AG08395 (cell line): ENCODE data around the gene CHRNA4.
"Not testable (repeated sequence)": the region's sequence is repeated elsewhere in the genome, so short reads cannot be mapped to it uniquely, and the experiment has no call there.

ENCODE experiments used
- DNase-seq: peaks from one replicate; pipeline ENCODE4 v3.0.0; 2012; ENCODE audit warnings: mixed read lengths, low spot score

CHRNA4 gene

DNA sequence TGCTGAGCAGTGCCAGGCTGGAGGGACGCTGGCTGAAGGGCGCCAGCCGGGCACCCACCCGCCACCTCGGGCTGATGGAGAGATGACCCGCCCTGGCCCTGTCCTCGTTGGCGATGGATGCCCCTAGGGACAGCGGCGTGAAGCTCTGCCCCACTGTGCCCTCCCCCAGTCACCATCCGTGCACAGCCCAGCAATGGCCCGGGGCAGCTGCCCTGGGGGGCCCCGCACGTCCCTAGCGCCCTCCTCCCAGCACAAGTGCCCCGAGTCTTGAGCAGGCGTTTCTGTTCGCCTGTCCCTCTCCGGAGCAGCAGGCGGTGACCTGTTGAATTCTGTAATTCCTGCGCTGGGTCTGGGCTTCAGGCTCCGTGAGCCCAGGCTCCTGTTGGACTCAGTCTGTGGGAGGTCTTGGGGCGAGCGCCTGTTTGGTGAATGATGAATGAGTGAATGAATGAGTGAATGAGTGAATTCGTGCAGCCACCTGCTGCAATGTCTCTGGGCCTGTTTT, 36.8 kb upstream of the CHRNA4 start:
- no peak for DNase-seq

DNA sequence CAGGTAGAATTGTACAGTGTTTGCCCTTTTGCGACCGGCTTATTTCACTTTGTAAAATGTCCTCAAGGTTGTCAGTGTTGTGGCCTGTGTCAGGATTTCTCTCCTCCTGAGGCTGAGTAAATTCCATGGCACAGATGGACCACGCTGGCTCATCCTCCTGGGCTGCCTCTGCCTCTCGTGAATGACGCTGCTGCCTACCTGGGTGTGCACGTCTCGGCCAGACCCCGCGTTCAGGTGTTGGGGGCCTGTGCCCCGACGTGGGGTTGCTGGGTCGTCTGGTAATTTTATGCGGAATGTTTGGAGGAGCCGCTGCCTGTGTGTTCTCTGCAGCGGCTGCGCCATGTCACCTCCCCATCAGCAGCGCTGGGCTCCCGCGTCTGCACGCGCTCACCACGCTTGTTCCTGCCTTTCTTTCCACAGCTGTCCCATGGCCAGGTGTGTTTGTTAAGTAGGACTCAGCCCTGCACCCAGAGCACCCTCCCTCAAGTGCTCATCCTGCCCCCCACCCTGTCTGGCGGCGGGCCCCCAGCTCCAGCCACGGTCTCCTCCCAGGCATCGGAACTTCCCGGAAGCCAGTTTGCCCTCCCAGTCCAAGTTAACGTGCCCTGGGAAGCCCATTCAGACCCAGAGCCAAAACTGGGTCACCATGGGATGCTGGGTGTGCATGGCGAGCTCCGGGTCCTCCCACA, 36.1 kb upstream of the CHRNA4 start:
- DNase-seq = no peak

DNA sequence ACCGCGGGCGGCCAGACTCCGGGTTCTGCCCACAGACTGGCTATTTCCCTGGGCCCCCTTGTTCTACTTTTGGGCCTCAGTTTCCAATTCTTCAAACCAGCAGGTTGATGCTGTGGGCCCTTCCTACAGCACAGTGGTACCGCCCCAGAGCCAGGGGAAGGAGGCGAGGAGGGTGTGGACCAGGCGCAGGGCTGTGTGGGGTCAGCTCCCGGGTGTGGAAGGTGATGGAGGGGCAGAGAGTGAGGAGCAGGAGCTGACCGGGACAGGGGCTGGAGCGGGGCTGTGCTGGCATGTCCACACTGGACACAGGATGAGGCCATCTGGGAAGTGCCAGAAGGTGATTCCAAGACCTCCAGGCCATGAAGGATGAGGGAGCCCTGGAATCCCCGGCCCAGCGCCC, 35.2 kb upstream of the CHRNA4 start:
- no peak for DNase-seq

DNA sequence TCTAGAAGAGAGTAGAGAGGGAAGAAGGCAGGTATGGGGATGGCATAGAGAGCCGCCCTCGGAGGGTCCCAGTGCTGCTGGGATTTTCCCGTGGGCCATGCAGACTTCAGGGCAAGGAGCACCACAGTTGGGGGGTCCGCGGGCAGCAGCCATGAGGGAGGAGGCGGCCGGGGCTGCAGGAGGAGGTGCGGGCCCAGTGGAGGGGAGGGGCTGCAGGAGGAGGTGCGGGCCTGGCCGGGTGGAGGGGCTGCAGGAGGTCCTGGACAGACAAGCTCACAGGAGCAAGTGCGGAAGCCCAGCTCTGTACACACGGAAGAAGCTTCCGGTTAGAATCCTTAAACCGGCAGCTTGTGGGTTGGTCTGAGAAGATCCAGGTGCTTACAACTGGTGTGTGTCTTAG, 34.6 kb upstream of the CHRNA4 start:
- no peak for DNase-seq

DNA sequence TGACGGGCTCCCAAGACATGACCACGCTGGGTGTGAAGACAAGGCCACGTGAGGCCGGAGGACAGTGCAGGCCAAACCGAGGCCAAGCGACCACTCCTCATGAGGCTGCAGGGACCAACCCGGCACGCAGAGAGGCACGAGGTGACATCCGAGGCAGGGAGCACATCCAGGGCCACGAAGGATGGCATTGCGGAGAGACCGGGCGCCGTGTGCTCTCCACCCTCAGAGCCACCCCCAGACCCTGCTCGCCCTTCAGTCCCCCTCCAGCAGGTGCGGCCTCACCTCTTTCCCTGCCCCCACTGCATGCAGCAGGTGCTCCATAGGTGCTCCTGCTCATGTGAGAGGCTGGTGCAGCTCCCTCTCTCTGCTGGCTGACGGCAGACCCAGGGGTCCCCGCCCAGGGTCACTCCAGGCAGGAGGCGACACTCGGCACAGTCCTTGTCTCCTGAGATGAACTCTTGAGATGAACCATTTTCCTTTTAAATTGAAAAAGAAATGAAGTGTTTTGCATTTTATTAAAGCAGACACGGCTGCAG, 33.8 kb upstream of the CHRNA4 start:
- DNase-seq = no peak

DNA sequence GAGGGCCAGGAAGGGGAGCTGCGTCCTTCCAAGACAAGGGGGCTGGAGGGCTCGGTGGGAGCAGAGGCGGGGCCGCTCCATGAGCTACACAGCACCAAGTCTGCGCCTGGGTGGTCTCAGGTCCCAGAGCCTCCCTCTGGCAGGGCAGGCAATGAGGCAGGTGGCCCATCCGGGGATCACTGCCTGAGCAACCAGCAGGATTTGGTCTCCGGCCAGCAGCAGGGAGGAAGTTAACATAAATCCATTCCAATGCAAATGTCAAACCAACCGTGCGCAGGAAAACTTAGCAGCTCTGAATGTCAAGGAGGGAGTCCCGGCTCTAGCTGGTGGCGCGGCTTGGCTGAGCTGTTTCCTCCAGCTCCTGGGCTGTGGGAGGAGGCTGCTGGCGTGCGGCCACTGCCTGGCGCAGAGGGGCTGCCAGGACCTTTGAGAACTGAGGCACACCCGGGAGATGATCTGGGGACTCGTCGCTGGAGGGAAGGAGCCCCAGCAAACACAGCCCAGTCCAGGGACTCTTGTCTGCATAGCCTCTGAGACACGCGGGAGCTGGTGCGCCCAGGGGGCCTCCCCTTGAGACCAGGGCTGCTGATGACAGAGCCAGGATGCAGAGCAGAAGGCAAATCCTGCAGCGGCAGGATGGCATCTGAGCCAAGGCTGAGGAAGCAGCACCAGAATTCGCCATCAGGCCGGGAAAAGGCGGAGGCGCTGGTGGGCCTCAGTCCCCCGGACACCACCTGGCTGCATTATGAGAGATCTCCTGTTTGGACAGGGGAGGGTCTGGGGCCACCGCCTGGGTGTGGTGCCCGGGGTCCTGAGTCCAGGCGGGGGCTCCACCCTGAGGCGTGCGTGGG, 33.1 kb upstream of the CHRNA4 start:
- no peak for DNase-seq

DNA sequence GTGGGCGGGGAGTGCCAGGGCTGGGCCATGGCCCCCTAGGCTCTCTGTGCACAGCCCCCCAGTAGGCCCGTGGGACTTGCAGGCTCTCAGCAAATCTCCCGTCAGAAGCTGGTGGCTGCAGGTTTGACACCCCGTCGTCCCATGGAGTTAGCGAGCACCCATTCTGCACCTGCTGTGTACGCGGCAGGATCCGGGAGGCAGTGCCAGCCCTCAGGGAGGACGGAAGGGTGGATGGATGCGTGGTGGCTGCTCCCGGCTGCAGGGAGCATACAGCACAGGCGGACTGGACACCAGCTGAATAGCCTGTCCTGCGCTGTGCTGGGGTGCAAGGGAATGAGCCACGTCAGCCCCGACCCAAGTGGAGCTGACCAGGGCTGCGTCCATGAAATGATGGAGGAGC, 32.4 kb upstream of the CHRNA4 start:
- no peak for DNase-seq

DNA sequence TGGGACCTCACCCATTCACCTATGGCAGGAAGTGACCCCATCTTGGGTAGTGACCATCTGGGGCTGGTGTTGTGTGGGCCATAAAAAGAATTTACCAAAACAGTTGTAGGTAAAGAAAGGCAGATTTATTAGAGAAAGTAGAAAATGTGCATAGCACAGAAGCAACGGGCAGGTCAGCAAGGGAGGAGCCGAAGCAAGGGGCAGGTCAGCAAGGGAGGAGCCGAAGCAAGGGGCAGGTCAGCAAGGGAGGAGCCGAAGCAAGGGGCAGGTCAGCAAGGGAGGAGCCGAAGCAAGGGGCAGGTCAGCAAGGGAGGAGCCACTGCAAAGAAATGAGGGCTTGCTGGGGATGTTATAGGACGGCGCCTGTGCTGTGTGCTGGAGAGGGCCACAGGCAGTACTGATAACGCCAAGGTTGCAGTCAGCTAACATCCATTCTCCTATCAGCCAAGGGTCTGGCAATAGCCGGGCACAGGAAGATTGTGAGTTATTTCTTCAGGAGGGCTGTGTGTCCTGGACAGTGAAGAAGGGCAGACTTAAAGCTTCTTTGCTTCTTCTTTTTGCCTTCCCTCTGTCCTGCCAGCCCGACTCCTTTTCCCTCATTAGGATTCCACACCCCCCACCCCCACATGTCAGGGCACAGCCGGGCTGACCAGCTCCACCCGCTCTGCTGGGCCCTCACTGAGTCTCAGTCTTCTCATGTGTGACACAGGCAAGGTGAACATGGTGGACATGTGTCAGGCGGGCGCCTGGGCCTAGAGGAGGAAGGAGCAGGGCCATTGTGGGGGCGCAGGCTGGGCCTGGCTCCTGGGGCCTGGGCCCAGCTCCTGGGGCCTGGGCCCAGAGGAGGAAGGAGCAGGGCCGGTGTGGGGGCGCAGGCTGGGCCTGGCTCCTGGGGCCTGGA, 31.6 kb upstream of the CHRNA4 start:
- no peak for DNase-seq

DNA sequence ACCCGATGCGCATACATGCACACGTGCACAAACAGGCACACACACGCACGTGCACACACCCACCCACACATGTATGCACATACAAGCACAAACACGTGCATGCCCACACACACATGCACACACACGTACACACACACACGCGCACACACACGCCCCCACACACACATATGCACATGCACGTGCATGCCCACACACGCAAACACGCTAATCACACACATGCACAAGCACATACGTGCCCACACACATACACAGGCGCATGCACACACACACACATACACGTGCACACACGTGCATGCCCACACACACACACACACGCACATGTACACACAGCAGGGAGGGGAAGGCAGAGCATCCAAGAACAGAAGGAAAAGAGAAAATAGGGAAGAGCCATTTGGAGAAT, 26.8 kb upstream of the CHRNA4 start:
- no peak for DNase-seq

DNA sequence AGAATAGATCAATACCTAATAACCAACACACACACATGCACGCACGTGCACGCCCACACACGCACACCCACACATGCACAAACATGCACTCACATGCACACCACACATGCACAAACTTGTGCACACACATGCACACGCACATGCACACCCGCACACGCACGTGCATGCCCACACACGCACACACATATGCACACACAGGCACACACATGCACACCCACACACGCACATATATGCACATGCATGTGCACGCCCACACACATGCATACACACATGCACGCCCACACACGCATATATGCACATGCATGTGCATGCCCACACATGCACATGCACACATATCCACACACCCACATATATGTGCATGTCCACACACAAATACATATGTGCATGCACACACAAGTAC, 26.2 kb upstream of the CHRNA4 start:
- no peak for DNase-seq

DNA sequence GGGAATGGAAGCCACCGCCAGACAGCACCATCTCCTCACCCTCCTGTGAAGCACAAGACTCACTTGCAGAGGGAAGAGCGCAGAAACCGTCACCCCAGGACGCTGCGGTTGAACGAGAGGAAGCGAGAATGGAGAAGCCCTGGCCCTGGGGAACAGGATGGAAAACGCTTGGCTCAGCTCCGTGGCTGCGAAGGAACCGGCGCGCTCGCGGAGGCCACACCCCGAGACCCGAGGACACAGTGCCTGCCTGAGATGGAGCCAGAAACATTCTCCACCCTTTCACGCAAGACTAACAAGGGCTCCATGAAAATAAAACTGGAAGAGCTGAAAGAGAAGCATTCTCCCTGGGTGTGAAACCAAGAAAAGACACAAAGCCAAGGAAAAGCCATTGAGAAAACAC, 25.3 kb upstream of the CHRNA4 start:
- DNase-seq = no peak

DNA sequence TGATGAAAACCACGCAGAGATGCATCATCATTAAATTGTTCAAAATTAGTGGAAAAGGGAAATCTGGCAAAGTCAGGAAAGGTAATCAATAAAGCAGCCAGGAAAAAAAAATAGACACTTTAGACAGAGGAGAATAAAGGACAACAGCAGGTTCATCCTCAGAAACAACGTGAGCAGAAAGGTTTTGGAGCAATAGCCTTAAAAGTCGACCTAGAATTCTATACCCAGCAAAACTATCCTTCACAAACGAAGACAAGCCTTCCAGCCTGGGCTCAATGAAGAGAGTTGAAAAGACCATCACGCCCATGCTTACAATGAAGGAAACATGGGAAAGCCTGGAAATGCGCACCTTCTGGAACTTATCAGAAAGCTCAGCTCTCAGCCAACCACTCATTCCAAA, 24.7 kb upstream of the CHRNA4 start:
- DNase-seq = no peak

DNA sequence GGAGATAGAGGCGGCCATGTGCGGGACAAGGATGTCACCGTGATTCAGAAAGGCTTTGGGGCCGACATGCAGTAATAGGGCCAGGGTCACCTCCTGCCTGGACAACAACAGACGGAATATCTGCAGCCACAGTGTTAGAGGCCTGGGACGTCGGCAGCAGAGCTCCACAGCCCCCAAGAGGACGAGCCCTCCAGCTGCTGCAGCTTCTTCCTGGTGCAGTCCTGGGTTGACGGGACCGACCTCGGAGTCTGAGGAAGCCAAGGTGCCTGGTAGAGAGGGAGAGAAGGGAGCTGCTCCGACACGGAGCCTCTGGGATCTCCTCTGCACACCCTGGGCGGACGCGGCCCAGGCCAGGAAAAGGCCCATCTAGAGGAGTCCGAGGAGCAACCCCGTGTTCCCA, 23.2 kb upstream of the CHRNA4 start:
- DNase-seq = no peak

DNA sequence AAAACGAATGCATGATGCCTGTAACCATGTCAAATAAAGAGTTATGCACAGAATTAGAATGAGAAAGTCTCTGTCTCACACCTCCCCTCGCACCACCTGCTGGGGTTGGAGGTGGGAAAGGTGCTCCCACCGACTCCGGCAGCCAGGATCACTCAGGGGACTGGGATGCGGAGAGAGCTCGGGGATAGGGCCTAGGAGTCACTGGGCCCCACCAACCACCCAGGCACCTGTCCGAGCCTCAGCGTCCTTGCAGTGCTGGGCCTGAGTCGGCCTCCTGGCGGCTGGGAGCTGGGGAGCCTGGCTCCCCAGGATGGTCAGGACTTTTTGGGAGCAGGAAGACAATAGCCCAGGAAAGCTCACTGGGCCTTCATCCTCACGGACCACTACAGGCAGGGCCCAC, 22.4 kb upstream of the CHRNA4 start:
- DNase-seq = no peak

DNA sequence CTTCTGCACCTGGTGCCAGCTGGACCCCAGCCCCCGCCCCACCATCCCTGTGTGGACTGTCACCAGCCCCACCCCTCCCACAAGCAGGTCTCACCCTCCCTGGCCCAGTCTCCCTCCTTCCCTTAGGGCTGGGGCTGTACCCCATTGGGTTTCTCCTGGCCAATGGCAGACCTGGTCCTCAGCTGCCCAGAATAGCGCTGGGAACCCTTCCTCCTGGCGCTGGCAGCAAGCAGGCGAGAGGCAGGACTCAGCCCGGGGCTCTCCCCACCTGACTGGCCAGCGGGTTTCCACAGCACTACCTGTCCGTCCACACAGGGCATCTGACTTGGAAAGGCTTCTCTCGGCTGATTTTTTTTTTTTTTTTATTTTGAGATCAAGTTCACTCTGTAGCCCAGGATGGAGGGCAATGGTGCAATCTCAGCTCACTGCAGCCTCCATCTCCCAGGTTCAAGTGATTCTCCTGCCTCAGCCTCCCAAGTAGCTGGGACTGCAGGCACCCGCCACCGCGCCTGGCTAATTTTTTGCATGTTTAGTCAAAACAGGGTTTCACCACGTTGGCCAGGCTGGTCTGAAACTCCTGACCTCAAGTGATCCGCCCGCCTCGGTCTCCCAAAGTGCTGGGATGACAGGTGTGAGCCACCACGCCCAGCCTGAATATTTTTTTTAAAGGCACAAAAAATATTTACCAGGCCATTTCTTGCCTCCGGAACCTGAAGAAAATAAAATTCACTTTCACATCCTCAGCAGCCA, 21.6 kb upstream of the CHRNA4 start:
- DNase-seq = no peak

DNA sequence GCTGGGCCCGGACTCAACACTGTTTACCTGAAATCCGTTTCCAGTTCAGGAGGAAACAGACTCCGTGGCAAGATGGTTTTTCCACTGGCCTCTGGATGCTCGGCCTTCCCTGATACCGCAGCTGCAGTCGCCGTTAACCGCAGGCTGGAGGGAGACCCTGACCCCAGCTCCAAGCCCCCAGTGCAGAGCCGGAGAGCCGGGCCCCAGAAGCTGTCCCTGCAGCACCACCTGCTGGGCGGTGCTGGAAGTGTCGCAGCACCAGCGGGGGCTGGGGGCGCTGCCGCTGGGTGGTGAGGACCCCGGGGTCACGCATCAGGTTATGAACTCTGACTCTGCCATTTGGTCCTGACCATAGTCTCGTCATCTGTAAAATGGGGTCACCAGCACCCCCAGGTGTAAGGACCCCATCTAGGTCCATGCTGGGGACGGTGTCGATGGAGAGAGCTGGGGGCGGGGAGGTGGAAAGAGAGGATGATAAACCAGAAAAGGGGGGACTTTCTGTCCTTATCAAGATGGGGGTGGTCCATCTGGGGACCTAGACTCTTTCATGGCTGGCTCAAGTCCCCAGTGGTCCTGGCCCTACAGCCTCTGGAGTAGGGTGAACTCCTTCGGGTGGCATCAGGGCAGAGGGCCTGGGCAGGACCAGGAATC, 20.8 kb upstream of the CHRNA4 start:
- DNase-seq = peak; percentile 54

DNA sequence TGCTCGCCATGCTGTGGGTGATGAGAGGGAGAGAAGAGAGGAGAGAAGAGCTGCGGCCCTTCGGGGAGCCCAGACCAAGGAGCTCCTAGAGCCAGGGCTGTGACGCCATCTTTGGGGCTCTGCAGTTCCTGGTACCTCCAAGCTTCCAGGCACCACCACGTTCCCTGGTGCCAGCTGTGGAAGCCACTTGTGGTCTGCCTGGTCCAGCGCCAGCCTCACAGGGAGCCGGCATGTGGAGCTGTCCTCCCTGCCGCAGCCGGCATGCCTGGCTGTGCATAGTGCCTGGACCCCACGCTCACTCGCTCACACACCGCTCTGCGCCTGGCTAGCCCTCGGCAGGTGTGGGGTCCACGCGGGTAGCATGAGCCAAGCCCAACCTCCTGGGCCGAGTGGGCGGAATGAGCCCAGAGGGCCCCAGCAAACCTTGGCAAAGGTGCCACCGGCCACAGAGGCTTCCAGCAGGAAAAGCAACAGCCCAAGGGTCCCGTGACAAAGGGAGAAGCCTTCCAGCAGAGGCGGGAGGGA, 19.3 kb upstream of the CHRNA4 start:
- DNase-seq = no peak

DNA sequence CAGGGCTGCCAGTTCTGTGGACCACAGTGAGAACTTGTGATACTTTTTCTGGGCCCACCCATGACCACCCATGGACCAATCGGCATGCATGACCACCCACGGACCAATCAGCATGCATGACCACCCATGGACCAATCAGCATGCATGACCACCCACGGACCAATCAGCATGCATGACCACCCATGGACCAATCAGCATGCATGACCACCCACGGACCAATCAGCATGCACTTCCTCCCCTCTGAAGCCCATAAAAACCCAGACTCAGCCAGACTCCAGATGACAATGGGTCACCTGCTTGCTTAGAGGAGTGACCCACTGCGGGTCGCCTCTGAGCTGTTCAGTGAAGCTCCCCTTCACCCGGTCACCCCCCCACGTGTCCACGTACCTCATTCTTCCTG, 18.7 kb upstream of the CHRNA4 start:
- not testable (repeated sequence) for DNase-seq

DNA sequence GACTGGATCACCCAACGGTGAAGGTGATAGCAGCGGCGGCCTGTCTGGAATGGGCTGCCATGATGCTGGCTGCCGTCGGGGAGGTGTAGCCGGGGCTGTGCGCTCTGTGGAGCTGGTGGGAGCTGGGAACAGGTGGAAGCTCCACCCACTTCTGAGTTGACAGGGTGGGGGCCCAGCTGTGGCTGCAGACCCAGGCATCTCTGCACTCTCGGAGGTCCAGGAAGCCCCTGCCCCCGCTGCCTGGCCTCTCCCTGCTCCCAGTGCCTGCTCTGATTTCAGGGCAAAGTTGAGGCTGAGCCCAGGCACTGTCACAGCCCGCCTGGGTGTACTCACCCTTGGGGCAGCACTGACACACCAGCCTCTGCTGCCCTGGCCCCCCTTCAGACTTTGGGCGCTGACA, 18.1 kb upstream of the CHRNA4 start:
- DNase-seq = no peak

DNA sequence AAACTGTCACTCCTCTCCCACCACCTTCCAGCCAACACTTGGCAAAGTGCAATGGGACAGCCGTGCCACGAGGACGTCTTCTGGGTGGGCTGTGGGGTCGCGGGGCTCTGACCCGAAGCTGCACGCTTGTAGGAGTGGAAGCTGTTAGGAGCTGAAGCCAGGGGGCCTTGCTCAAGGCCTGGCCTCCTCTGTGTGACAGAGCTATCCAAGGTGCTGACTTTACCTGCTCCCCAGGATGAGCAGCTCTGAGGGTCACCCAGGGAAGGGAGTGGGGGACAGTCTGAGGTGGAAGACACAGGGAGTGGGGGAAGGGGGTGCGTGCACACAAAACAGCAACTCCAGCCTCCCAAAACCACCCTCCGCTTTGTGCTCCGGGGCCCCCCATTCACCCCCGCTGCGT, 17.5 kb upstream of the CHRNA4 start:
- no peak for DNase-seq

DNA sequence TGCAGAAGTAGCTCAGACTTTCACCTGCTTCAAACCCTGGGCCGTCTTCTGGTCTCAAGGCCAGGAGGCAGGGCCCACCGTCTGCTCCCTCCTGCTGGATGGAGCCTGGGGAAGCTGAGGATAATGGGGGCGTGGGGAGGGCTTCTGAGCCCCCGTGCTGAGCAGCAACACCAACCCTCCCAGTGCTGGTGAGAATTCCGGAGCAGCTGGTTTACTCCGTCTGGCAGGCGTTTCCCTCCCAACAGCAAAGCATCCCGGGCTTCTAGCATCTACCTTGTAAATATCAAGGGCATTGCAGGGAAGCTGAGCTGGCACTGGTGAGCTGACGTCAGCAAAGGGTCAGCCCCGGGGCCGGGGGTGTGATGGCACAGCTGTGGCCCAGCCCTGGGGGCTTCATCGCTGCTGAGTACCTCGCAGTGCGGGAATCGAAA, 16.8 kb upstream of the CHRNA4 start:
- DNase-seq = no peak
